GM18870 (cell line): Measurements from ENCODE around the gene FBXO22.

ENCODE experiments used
- ATAC-seq: cut with Tn5 transposase; IDR thresholded peaks from one replicate; pipeline ENCODE4 v1.9.1; 2021; ENCODE audit warnings: moderate library complexity; ENCODE audit not compliant: unreplicated experiment

The FBXO22 gene

GRCh38 chr15:75918135-75918534, 14.5 kb downstream of the FBXO22 start:
- ATAC-seq = no peak

DNA sequence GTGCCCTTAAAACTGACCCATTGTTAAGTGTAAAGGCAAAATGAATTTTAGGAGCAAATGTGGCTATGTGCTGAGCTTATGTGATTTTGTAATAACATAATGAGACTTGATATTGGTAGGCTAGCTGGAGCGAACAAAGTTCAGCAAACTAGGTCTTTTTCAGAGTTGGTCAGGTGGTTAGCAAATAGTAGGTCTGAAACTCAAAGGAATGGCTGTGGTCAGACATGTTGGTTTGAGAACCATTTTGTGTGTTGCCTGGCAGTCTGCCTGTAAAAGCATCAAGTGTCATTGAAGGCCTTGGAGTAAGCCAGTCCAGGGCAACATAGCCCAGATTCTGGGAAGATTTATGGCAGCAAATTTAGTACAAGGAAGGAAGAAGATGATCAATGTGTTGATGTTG, 16.4 kb downstream of the FBXO22 start:
- ATAC-seq = no peak

DNA sequence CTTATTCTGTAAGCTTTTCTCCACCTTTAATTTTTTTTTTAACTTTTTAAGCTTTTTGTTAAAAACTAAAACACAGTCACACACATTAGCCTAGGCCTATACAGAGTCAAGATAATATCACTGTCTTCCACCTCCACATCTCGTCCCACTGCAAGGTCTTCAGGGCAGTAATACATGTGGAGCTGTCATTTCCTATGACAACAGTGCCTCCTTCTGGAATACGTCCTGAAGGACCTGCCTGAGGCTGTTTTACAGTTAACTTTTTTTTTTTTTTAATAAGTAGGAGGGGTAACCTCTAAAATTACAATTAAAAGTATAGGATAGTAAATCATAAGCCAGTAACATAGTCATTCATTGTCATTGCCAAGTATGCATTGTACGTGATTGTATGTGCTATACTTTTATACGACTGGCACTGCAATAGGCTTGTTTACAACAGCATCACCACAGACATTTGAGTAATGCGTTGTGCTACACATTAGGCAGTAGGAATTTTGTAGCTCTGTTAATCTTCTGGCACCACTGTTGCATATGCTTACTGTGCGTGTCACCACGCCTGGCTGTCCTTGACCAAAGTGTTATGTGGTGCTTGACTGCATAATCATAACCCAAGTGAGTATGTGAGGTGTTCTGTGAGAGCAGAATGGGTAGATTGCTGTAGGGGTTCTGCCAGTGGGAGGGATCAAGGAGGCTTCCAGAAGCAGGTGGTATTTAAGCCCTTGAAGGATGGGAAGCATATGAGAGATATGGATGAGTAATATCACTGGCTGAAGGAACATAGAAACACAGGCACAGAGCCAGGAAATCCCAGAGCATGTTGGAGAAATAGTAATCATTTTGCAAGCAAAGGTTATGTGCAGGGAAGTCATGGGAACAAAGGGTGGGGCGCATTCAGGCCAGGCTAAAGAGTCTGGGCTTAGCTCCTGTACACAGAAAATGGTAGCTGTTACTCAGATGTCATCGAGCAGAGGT, 18.3 kb downstream of the FBXO22 start:
- ATAC-seq = no peak

DNA sequence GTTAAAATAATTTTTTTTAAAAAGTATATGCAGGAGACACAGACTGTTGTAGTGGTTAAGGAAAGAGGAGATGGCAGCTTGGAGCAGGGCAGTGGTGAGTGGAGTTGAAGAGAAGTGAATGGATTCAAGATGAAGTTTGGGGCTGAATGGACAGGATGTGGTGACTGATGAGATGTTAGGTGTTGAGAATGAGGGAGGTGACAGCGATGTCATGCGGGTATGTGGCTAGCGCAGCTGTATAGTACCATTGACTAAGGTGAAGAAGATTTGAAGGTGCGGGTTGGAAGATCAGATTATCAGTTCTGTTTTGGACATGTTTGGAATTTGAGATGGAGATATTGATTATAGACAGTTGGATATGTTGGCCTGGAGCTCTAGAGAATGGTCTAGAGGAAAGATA, 20.1 kb downstream of the FBXO22 start:
- no peak for ATAC-seq

DNA sequence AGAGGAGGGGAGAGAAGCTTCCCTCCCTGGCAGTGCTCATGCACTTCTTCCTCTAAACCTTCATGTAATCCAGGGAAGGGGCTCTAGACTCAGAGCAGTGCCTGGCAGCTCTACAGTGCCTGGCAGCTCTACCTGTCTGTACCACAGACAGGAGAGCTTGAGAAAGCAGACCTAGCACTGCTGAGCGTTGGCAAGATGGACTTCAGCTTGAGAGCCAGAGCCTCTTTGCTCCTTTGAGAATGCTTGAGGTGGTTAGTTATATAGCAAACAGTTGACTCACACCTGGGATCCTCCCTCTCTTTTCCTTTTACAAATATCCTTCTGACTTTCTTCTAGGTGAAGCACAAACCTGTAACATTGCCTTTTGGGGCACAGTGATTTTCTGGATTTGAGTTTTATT, 20.9 kb downstream of the FBXO22 start:
- ATAC-seq = no peak

GRCh38 chr15:75925440-75925839, 21.8 kb downstream of the FBXO22 start:
- no peak for ATAC-seq

- ATAC-seq = no peak
Observed at GRCh38 chr15:75926931-75927330, 23.3 kb downstream of the FBXO22 start.

DNA sequence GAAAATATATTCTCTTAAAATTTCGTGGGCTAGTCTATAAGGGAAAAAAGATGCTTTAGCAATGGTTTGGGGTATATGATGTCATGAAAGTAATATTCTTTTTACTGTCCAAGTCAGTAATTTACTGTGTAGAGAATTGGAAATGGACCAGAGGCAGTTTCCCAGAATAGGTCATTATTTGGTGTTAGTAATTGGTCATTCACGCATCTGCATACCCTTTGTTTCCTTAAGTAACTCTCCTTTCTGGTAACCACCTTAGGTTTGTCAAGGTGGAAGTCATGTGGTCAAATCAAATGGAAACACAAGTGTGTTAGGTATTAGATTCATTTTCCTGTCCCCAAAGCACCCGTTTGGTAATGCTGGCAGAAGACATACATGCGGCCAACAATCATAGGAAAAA, 23.9 kb downstream of the FBXO22 start:
- no peak for ATAC-seq

DNA sequence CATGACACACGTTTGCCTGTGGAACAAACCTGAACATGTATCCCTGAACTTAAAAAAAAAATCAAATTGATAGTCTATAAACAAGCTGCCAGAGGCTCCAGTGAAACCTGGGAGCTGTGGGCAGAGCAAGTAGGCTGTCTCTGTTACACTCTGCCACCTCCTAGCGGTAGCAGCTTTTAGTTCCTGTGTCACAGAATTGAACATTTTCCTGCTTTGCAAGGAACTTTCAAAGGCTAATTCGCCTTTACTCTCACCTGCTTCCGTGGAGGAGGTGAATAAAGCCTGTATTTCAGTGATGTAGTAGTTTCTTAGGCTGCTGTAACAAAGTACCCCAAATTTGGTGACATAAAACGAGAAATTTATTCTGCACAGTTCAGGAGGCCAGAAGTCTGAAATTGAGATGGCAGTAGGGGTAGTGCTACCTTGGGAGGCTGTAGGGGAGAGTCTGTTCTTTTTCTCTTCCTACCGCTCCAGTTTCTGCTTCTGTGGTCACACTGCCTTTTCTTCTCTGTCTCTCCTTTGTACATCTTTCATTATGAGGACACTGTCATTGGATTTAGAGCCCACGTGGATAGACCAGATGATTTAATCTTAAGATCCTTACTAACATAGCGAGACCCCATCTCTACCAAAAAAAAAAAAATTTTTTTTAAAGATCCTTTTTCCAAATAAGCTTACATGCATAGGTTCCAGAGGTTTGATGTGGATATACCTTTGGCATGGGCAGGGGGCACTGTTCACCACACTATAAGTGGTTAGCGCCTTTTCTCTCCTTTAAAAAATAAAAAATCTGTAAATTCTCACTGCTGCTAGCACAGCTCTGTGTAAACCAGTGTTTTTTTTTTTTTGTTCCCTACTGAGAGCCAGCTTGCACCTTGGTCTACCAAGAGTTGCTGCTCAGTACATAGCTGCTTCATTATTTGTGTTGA, 25.3 kb downstream of the FBXO22 start:
- no peak for ATAC-seq

DNA sequence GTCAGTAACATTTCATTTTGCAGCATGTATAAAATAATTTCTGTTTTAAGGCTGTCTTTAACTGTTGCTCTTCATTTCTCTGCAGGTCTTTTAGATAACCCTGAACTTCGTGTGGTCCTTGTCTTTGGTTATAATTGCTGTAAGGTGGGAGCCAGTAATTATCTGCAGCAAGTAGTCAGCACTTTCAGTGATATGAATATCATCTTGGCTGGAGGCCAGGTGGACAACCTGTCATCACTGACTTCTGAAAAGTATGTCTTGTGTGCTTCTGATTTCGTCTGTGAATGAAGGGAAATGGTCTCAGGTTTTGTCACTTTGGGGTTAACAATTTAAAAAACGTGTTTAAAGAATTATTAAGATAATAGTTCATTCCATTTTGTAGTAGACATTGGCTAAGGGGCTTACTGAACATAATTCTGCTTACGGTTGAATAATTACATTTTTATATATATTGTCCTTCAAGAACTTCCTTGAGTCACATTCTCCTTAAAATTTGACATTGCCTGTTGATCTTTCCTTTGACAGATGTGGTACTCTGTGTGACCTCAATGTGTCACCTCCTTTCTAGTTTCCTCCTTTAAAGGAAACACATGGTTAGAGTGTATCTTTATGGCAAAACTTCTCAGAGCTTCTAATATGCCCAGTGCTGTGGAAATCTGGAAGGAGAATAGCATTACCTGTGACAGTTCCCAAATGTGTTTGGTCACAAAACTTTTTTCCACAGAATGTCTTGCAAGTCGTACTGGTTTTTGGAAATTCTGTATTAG, 26.3 kb downstream of the FBXO22 start:
- ATAC-seq = no peak

DNA sequence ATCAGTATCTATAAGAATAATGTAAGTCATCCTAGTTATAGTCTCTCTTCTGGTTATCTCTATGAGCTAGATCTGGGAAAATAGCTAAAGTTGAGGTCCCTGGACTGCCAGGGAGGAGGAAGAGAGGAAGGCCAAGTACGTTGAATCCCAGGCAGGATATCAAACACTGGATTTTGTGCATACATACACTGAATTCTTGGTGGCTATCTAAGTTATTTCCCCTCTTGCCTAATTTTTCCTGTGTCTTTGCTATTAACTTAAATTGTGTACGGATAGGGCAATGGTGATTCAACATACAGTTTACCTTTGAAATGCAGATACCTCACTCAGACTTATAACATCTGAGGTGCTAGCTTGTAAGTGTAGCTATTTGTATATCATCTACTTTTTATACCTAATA, 27.2 kb downstream of the FBXO22 start:
- no peak for ATAC-seq

DNA sequence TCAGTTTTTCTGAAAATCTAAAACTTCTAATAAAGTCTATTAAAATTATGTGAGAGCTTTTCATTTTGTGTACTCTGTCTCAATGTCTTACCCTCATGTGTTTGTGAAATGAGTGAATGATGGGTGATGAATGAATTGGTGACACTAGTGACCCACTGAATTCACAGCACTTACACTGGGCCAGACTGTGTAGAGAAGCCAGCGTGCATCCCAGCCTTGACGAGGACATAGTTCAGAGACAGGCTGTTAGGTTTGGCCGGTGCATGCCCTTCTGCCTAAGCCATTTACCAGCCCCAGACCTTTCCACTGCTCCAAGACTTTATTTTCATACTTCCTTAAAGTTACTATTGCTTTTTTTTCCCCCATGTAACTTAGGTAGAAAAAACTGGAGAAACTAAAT, 38.8 kb downstream of the FBXO22 start:
- ATAC-seq = no peak

GRCh38 chr15:75943246-75943645, 39.6 kb downstream of the FBXO22 start:
- no peak for ATAC-seq

- ATAC-seq = no peak
Observed at GRCh38 chr15:75943713-75944215, 40.1 kb downstream of the FBXO22 start.

- ATAC-seq = no peak
Observed at GRCh38 chr15:75945953-75946352, 42.3 kb downstream of the FBXO22 start.

- no peak for ATAC-seq
Observed at GRCh38 chr15:75947092-75947491, 43.4 kb downstream of the FBXO22 start.

GRCh38 chr15:75948761-75949296, 45.2 kb downstream of the FBXO22 start:
- no peak for ATAC-seq

- ATAC-seq = no peak
Observed at GRCh38 chr15:75952525-75952924, 48.8 kb downstream of the FBXO22 start.

DNA sequence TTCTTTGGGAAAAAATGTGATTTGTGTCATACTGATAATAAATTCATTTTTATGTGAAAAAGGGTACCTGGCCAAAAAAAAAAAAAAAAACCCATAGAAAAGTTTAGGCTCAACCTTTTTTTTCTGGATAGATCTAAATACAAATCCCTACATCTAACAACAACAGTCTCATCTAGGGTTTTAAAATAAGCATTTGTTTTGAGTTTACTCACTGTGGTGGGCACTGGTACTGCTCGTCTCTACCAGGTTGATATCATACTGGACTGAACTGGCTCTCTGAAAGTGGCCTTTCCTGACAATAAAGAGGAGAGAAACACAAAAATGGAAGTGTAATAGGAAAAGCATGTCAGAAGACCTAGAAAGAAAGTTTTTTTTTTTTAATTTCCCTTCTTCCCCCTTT, 52.0 kb downstream of the FBXO22 start:
- no peak for ATAC-seq

DNA sequence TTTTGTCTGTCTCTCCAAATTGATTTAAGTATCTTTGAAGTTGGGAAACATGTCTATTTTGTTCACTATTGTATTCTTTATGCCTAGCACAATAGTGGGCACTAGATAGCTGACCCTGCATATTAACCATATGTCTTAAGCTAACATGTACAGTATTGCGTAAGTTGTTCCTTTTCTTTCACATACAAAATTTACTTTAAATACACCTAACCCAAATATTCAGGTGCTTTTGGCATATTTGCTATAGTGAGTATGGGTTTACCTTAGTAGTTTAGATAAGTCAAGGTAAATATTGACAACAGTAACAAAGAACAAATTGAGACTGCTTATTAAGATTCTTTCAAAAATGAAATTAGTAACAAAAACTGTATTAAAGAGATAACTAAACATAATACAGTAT, 57.7 kb downstream of the FBXO22 start:
- ATAC-seq = no peak

- ATAC-seq = no peak
Observed at GRCh38 chr15:75966073-75966472, 62.4 kb downstream of the FBXO22 start.
